Activated naive CD8-positive, alpha-beta T cell (primary cell): ENCODE measurements around the gene MYL10.

Experiments
- H3K27ac Mint-ChIP-seq: one replicate; pipeline ENCODE4 v1.8.0; 2021; ENCODE audit warnings: mixed read lengths
- H3K27me3 Mint-ChIP-seq: one replicate; pipeline ENCODE4 v1.8.0; 2021; ENCODE audit warnings: mixed read lengths
- H3K36me3 Mint-ChIP-seq: one replicate; pipeline ENCODE4 v1.8.0; 2021; ENCODE audit warnings: mixed read lengths
- H3K4me1 Mint-ChIP-seq: one replicate; pipeline ENCODE4 v1.8.0; 2021; ENCODE audit warnings: low read depth, mixed read lengths
- H3K4me3 Mint-ChIP-seq: one replicate; pipeline ENCODE4 v1.8.0; 2021; ENCODE audit warnings: mild to moderate bottlenecking, mixed read lengths
- H3K9me3 Mint-ChIP-seq: one replicate; pipeline ENCODE4 v1.8.0; 2021; ENCODE audit warnings: low read depth, mixed read lengths

Gene MYL10

GRCh38 chr7:101588131-101588935 is 40.8 kb downstream of the MYL10 start:
- Mint-ChIP-seq H3K36me3 (no peaks in the 10 kb centered on the region), H3K27me3 (peaks cover 2% of the 10 kb centered on the region), H3K4me1 (peaks cover 5% of the 10 kb centered on the region), H3K9me3 (no peaks in the 10 kb centered on the region), H3K4me3 (no peak overlapping the region), H3K27ac (no peak overlapping the region)

GRCh38 chr7:101586906-101587677 is 42.0 kb downstream of the MYL10 start:
- Mint-ChIP-seq H3K4me3 (no peak overlapping the region), H3K4me1 (peaks cover 5% of the 10 kb centered on the region), H3K9me3 (no peaks in the 10 kb centered on the region), H3K36me3 (no peaks in the 10 kb centered on the region), H3K27ac (no peak overlapping the region), H3K27me3 (peaks cover 5% of the 10 kb centered on the region)

- no peak overlapping the region for H3K4me3 Mint-ChIP-seq
- peaks cover 4% of the 10 kb centered on the region for H3K27me3 Mint-ChIP-seq
- H3K36me3 Mint-ChIP-seq = no peaks in the 10 kb centered on the region
- no peaks in the 10 kb centered on the region for H3K9me3 Mint-ChIP-seq
- no peak overlapping the region for H3K27ac Mint-ChIP-seq
- peaks cover 5% of the 10 kb centered on the region for H3K4me1 Mint-ChIP-seq
These were observed 42.8 kb downstream of the MYL10 start for GRCh38 chr7:101586078-101586905.

DNA sequence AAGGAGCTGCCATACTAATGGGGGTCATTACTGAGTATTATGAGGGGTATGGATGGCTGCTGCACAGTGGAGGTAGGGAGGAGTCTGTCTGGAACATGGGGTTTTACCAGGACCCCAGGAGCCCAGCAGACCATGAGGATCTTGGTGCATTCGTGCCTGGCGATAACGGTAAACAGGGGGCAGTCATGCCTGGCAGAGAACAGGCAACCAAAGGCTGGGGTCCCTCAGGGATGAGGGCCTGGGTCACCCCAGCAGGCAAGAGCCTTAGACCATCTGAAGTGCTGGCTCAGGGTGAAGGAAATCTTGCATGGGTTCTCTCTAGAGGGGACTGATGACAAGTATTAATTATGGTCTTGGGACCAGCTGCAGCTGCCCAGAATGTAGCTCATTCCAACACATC is 46.1 kb downstream of the MYL10 start:
- peaks cover 6% of the 10 kb centered on the region for H3K27me3 Mint-ChIP-seq
- peaks cover 5% of the 10 kb centered on the region for H3K4me1 Mint-ChIP-seq
- H3K36me3 Mint-ChIP-seq = no peaks in the 10 kb centered on the region
- H3K9me3 Mint-ChIP-seq = no peaks in the 10 kb centered on the region
- no peak overlapping the region for H3K27ac Mint-ChIP-seq
- no peak overlapping the region for H3K4me3 Mint-ChIP-seq

GRCh38 chr7:101581891-101582290 is 47.2 kb downstream of the MYL10 start:
- Mint-ChIP-seq H3K4me1 (peaks cover 2% of the 10 kb centered on the region), H3K9me3 (no peaks in the 10 kb centered on the region), H3K4me3 (no peak overlapping the region), H3K27me3 (peaks cover 6% of the 10 kb centered on the region), H3K27ac (no peak overlapping the region), H3K36me3 (no peaks in the 10 kb centered on the region)

DNA sequence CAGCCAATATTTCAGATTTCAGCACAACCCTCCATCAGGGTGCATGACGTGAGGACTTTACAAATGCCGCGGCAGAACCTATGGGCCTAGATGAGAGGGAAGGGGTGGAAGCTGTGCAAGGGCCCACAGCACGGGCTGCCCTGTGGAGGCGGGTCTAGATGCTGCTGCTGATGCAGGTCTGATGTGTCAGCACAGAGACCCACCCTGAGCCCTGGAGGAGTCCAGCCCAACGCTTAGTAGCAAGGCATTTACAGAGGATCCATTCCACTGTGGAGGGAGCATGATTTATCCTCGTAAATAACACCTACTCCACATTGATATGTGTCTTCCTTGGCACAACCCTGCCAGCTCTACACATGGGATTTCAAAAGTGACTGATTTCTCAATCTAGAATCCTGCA is 48.5 kb downstream of the MYL10 start:
- Mint-ChIP-seq H3K4me1 (peaks cover 2% of the 10 kb centered on the region), H3K36me3 (no peaks in the 10 kb centered on the region), H3K4me3 (no peak overlapping the region), H3K9me3 (no peaks in the 10 kb centered on the region), H3K27me3 (peaks cover 8% of the 10 kb centered on the region), H3K27ac (no peak overlapping the region)

DNA sequence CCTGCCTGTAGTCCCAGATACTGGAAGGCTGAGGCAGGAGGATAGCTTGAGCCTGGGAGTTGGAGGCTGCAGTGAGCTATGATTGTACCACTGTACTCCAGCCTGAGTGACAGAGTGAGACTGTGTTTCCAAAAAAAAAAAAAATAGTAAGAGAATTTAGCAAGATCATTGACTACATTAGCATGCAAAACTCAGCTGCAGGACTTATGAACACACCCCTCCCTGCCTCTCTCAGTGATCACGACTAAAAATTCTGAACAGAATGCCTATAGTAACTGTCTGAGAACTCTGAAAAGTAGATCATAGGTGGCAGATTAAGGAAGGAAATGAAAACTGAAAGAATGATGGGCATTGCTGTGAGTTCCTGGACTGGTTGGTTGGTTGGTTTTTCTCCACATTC is 50.5 kb downstream of the MYL10 start:
- Mint-ChIP-seq H3K27ac (no peak overlapping the region), H3K4me3 (no peak overlapping the region), H3K4me1 (peaks cover 7% of the 10 kb centered on the region), H3K9me3 (no peaks in the 10 kb centered on the region), H3K27me3 (peaks cover 12% of the 10 kb centered on the region), H3K36me3 (no peaks in the 10 kb centered on the region)

GRCh38 chr7:101576998-101577397 is 52.1 kb downstream of the MYL10 start:
- Mint-ChIP-seq H3K4me1 (peaks cover 7% of the 10 kb centered on the region), H3K36me3 (no peaks in the 10 kb centered on the region), H3K27me3 (peaks cover 8% of the 10 kb centered on the region), H3K4me3 (no peak overlapping the region), H3K9me3 (no peaks in the 10 kb centered on the region), H3K27ac (no peak overlapping the region)

- no peaks in the 10 kb centered on the region for H3K36me3 Mint-ChIP-seq
- H3K4me3 Mint-ChIP-seq = no peak overlapping the region
- H3K4me1 Mint-ChIP-seq = peaks cover 7% of the 10 kb centered on the region
- H3K27ac Mint-ChIP-seq = no peak overlapping the region
- H3K9me3 Mint-ChIP-seq = peaks cover 4% of the 10 kb centered on the region
- peaks cover 8% of the 10 kb centered on the region for H3K27me3 Mint-ChIP-seq
These were observed 53.4 kb downstream of the MYL10 start for GRCh38 chr7:101575721-101576120.

- H3K36me3 Mint-ChIP-seq = no peaks in the 10 kb centered on the region
- peaks cover 9% of the 10 kb centered on the region for H3K27me3 Mint-ChIP-seq
- H3K27ac Mint-ChIP-seq = no peak overlapping the region
- H3K9me3 Mint-ChIP-seq = peaks cover 9% of the 10 kb centered on the region
- no peak overlapping the region for H3K4me3 Mint-ChIP-seq
- H3K4me1 Mint-ChIP-seq = peaks cover 7% of the 10 kb centered on the region
These were observed 53.9 kb downstream of the MYL10 start for GRCh38 chr7:101575168-101575567.

DNA sequence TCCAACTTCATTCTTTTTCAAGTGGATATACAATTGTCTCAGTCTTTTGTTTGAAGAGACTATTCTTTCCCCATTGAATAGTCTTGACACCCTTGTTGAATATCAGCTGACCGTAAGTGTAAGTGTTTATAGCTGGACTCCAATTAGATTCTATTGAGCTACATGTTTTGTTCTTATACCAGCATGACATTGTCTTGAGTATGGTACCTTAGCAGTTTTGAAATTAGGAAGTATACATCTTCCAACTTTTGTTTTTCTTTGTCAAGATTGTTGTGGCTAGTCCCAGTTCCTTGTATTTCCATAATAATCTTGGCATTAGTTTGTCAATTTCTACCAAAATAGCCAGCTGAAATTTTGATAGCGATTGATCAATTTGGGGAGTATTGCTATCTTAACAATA is 56.9 kb downstream of the MYL10 start:
- H3K27ac Mint-ChIP-seq = no peak overlapping the region
- peaks cover 3% of the 10 kb centered on the region for H3K36me3 Mint-ChIP-seq
- no peak overlapping the region for H3K4me3 Mint-ChIP-seq
- H3K9me3 Mint-ChIP-seq = peaks cover 14% of the 10 kb centered on the region
- H3K4me1 Mint-ChIP-seq = peaks cover 7% of the 10 kb centered on the region
- H3K27me3 Mint-ChIP-seq = peaks cover 10% of the 10 kb centered on the region

DNA sequence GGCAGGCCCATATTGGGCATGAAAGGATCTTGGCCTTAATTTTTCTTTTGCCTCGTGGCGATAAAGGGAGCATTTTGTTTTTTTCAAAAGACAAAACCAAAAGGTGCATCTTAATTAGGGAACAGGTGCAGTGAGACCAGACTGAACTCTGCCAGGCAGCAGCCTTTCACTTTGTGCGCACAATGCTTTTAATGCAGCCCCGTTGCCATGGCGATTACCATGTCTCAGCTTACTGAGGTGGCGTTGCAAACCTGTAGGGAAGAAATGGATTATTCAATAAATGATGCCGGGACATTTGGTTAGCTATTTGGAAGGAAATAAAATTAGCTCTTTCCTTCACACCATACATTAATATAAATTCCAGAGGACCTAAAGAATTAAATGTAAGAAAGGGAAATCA is 61.9 kb downstream of the MYL10 start:
- H3K27ac Mint-ChIP-seq = no peak overlapping the region
- H3K4me1 Mint-ChIP-seq = peaks cover 2% of the 10 kb centered on the region
- H3K4me3 Mint-ChIP-seq = no peak overlapping the region
- H3K36me3 Mint-ChIP-seq = peaks cover 3% of the 10 kb centered on the region
- H3K9me3 Mint-ChIP-seq = peaks cover 14% of the 10 kb centered on the region
- peaks cover 4% of the 10 kb centered on the region for H3K27me3 Mint-ChIP-seq

- peaks cover 4% of the 10 kb centered on the region for H3K27me3 Mint-ChIP-seq
- H3K27ac Mint-ChIP-seq = no peak overlapping the region
- peaks cover 3% of the 10 kb centered on the region for H3K36me3 Mint-ChIP-seq
- no peak overlapping the region for H3K4me3 Mint-ChIP-seq
- peaks cover 10% of the 10 kb centered on the region for H3K9me3 Mint-ChIP-seq
- peaks cover 2% of the 10 kb centered on the region for H3K4me1 Mint-ChIP-seq
These were observed 63.4 kb downstream of the MYL10 start for GRCh38 chr7:101565601-101566209.

GRCh38 chr7:101564778-101565211 is 64.3 kb downstream of the MYL10 start:
- Mint-ChIP-seq H3K27ac (no peak overlapping the region), H3K4me3 (no peak overlapping the region), H3K27me3 (peaks cover 3% of the 10 kb centered on the region), H3K4me1 (peaks cover 2% of the 10 kb centered on the region), H3K36me3 (peaks cover 3% of the 10 kb centered on the region), H3K9me3 (peaks cover 4% of the 10 kb centered on the region)
